Stimulated activated CD4-positive, alpha-beta T cell treated with anti-CD3 and anti-CD28 coated beads, TNF-alpha, amount 100 ng/mL, for 4 hours (primary cell): ENCODE measurements around the gene CRYBA2.

Experiments used
- DNase-seq, 3 experiments: peaks; one replicate each; pipeline ENCODE4 v3.0.0-alpha.2; 2020; ENCODE audit warnings: low read depth in 3 of 3

Gene CRYBA2

DNA sequence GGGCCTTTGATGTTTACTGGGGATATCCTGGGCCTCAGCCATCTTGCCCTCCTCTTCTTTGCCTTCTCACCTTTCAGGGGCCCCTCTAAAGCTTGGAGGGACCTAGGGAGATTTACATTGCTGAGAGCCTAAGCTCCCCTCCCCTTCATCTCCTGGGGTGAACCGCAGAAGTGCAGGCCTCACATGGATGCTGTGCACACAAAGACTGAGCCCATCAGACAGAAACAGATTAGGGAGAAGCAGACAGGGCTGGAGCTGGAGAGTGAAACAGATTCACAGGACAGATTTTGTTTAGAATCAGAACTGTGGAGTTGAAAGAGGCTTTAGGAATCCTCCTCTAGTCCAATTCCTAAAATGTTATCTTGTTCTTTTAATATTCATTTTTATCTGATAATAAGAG is 37.2 kb downstream of the CRYBA2 start:
- DNase-seq: no peak

DNA sequence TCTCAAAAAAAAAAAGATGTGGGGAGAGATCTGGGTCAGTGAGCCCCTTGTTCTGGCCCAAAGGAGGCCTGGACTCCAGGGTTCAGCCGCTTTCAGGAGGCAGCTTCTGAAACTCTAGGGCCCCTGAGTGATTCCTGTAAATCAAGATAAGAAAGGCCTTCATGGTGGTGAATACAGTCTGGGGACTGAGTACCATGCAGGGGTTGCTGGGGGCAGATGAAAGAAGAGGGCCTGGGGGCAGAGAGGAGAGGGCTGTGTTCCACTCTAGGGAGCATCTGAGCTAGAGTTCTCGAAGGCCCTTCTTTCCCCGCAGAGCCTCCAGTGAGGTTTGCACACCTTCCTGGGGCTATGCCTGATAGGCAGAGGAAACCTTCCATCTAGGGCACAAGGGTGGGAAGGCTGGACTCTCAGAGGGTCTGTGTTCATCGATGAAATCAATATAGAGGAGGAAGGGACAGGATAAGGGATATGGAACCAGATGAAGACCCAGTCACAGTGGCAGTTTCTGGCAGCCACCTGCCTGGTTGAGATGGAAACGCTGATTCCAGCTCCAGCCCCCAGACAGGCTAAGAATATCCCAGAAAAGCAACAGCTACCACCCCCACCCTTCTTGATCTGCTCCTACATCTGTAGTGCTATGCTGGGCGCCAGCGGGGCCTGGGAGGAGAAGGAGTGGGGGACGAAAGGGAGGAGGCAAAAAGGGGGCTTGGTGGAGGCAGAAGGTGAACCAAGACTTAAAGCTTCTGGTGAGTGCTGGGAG is 38.5 kb downstream of the CRYBA2 start:
- DNase-seq: no peak

- DNase-seq: no peak
Measured at GRCh38 chr2:218953366-218953954, 39.8 kb downstream of the CRYBA2 start.

DNA sequence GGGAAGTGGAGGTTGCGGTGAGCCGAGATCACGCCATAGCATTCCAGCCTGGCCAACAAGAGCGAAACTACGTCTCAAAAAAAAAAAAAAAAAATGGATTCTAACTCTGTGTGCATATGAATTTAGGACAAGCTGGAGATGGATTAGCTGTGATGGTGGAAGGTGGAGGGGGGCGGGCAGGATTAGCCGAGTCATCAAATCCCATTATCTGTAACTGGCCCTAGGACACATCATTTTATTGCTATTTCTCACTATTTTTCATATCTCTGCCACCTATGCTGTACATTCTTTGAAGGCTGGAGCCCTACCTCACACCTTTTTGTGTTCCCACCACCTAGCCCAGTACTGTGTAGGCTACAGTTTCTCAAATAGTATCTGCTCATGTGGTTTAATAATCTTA is 41.1 kb downstream of the CRYBA2 start:
- no peak for DNase-seq

DNA sequence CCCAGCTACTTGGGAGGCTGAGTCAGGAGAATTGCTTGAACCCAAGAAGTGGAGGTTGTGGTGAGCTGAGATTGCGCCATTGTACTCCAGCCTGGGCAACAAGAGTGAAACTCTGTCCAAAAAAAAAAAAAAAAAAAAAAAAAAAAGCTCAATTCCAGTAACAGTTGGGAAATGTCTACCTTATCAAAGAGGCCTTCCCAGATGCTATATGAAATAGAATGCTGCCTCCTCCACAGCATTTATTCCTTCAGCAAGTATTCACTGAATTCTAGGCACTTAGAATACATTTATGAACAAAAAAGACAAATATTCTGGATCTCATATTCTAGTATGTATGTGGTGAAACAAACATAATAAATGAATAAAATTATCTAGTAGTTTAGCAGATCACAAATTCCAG is 46.6 kb downstream of the CRYBA2 start:
- no peak for DNase-seq

DNA sequence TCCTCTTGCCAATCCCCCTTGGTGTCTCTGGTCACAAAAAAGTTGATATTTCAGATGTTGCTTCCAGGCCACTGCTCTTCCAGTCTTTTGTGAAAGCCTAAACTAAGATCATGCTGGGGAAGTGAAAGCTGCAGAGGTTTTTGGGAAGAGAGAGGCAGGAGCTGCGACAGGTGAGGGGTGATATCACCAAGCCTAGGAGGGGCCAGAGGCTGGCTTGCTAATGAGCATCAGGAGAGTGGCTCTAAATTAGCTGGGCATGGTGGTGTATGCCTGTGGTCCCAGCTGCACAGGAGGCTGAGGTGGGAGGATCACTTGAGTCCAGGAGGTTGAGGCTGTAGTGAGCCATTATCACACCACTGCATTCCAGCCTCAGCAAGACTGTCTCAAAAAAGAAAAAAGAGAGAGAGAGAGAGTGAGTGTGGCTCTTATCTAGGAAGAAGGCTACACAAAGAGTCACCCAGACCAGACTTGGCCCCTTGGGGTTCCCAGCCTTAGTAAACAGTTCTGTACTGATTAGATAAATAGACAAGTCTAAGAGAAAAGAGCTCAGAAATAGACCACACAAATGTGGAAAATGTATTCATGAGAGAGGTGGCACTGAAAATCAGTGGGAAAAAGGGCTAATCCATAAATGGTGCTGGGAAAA is 48.3 kb downstream of the CRYBA2 start:
- no peak for DNase-seq
